Stimulated activated CD4-positive, alpha-beta T cell treated with anti-CD3 and anti-CD28 coated beads, Interleukin-15, amount 100 ng/mL, for 48 hours (primary cell): ENCODE data around the gene CTNS.

ENCODE experiments used
- DNase-seq, 2 donors: peaks; one replicate each; pipeline ENCODE4 v3.0.0-alpha.2; 2020; ENCODE audit warnings: low read depth in 2 of 2

The CTNS gene

GRCh38 chr17:3658784-3659449 lies 22.4 kb downstream of the CTNS start:
- DNase-seq = no peak

- DNase-seq = no peak
Observed at GRCh38 chr17:3659541-3660111, 23.1 kb downstream of the CTNS start.

- no peak for DNase-seq
Observed at GRCh38 chr17:3660311-3660891, 23.8 kb downstream of the CTNS start.

- DNase-seq = no peak
Observed at GRCh38 chr17:3663102-3664011, 26.8 kb downstream of the CTNS start.

- DNase-seq = no peak
Observed at GRCh38 chr17:3665834-3666233, 29.3 kb downstream of the CTNS start.

- no peak for DNase-seq
Observed at GRCh38 chr17:3666516-3666915, 30.0 kb downstream of the CTNS start.

- no peak for DNase-seq
Observed at GRCh38 chr17:3667366-3668278, 31.1 kb downstream of the CTNS start.

GRCh38 chr17:3668279-3669084 lies 31.9 kb downstream of the CTNS start, which contains the start of the genes EMC6 and TAX1BP3:
EMC6 (plus strand) TSS chr17:3668812; CDS start chr17:3669147, 335 bp downstream.
TAX1BP3 (minus strand) TSS chr17:3668578; CDS start chr17:3668526, 52 bp downstream.
- DNase-seq = peak; percentile 96 to 97

GRCh38 chr17:3669085-3669347 lies 32.5 kb downstream of the CTNS start:
- no peak for DNase-seq

- no peak for DNase-seq
Observed at GRCh38 chr17:3669548-3669947, 33.0 kb downstream of the CTNS start.

- no peak for DNase-seq
Observed at GRCh38 chr17:3672571-3672970, 36.0 kb downstream of the CTNS start.

GRCh38 chr17:3675886-3676285 lies 39.3 kb downstream of the CTNS start:
- no peak for DNase-seq

- DNase-seq = no peak
Observed at GRCh38 chr17:3678095-3678820, 41.7 kb downstream of the CTNS start.

GRCh38 chr17:3678821-3679530 lies 42.4 kb downstream of the CTNS start:
- no peak for DNase-seq

- no peak for DNase-seq
Observed at GRCh38 chr17:3679531-3680126, 43.1 kb downstream of the CTNS start.

- no peak for DNase-seq
Observed at GRCh38 chr17:3681057-3681456, 44.5 kb downstream of the CTNS start.

GRCh38 chr17:3681565-3681964 lies 45.0 kb downstream of the CTNS start:
- DNase-seq = no peak

- no peak for DNase-seq
Observed at GRCh38 chr17:3682033-3682432, 45.5 kb downstream of the CTNS start.

GRCh38 chr17:3683054-3683511 lies 46.5 kb downstream of the CTNS start:
- peak; percentile 34 to 36 for DNase-seq
